GM21367 (cell line): Measurements from ENCODE around the gene OTULIN.

Experiments
- ATAC-seq: cut with Tn5 transposase; IDR thresholded peaks from one replicate; pipeline ENCODE4 v1.9.1; 2021; ENCODE audit not compliant: unreplicated experiment

The OTULIN gene

DNA sequence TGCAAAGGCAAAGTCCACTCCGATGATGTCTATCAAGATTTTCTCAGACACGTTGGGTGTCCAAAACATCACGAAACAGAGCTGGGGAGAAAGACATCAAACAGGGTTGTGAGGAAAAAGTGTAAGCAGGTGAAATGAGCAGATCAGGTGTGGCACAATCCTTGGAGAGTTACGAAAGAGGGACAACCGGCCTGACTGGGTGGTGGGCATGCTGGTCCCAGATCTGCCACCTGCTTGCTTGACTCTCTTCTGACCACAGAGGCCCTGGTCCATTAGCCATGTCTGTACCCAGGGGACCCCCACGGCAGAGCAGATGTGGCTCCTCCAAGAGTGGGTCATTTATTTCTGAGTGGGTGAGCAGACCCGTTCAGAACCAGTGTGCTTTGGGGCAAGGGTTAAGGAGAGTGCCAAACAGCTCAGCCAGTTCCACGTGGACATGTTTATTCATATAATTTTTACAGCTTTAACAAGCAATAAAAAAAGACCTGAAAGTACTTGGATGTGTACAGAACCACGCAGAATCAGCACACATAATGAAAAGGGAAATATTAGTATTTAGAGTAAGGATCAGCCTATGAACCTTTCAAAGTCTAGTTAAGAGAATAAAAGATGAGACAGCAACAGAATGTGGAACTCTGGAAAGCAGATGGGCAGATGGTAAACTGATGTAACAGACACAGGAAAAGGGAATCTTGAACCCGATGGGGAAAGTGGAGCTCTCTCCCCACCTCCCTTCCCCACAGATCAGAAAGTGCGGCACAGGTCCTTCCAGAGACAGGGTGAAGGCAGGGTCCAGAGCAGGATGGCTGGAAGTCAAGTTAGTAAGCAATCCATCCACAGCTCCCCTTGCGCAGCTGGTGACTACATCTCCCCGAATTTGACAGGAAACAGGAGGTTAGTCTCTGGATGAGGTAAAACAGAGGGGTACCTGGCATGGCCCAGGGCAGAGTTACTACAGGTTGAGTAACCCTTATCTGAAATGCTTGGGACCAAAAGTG, 52.5 kb downstream of the OTULIN start:
- ATAC-seq = no peak

DNA sequence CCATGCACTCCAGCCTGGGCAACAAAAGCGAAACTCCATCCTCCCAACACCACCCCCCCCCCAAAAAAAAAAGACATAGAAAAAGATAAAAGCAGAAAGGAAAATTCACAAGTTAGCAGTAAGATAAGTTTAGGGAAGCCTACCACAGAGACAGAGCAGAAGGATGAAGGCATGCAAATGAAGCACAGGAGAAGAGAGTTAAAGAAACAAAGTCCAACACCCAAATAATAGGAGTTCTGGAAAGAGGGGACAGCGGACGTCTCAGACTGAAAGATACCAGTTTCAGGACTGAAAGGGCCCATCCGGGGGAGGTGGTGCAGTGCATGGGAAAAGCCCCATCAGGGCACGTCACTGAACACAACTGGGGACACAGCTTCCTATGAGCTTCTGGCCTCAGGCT, 54.3 kb downstream of the OTULIN start:
- no peak for ATAC-seq

DNA sequence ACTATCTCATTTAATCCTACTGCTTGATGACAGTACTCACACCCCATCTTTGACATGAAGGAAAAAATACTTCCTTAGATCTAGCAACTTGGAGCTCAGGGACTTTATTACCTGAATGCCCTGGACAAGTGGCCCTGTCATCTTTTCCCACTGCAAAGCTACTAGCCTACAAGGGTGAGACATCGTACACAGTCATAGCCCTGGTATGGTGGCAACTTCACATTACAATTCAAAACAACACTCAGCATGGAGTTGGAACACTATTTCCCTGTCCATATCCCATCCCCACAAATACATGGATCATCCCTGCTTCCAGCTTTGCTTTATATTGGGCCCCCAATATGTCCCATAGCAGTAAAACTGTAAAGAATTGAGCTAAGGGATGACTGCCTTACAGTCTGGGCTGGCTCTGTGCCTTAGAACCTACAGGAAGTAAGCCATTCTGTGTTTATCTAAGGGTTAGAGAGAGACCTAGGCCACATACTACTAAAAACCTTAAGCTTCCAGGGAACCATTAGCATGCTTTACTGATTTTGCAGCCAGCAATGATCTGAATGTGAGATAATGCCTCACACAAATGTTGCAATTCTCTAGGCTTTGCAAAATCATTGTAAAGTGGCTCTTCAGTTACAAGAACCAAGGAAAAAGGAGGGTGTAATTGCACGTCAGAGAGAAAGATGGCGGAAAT, 55.9 kb downstream of the OTULIN start:
- no peak for ATAC-seq

DNA sequence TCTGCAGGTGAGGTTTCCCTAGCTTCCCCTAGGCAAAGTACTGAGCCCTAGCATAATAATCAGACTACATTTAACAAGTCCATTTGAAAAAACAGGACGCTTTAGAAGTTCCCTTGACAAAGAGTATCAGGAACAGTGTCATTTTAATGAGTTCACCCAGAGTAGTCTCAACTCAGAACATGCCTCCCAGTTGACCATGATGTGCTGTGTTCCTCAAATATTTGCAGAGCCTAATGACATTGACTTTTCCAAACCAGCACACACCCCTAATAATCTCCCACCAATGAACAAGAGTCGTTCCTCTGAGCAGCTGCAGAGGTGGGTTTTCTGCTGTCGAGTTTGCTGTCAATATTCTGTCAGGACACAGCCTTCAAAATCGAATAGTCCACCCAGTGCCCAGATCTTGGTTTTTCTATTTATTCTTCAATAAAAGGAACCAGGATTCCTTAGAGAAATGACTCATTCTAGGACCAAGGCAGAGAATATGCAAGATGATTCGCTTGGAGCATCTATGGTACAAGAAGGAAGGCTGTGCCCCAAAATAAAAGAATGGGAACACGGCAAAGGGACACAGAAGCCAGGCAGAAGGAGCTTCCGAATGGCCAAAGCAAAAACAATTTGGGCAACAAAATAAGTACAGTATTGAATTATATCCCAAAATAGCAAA, 57.6 kb downstream of the OTULIN start:
- ATAC-seq = no peak

DNA sequence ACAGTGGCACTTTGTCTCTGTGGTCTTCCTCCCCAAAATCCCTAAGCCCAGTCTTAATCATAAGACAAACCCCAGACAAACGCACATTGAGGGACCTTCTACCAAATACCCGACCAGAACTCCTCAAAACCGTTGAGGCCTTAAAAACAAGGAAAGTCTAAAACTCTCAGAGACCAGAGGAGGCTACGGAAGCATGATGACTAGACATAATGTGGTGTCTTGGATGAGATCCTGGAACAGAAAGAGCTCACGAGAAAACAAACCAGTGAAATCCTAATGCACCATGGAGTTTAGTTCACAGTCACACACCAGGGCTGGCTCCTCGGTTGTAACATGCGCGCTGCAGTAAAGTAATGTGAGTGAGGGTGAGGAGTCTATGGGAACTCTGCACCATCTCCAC, 58.4 kb downstream of the OTULIN start:
- ATAC-seq = no peak

DNA sequence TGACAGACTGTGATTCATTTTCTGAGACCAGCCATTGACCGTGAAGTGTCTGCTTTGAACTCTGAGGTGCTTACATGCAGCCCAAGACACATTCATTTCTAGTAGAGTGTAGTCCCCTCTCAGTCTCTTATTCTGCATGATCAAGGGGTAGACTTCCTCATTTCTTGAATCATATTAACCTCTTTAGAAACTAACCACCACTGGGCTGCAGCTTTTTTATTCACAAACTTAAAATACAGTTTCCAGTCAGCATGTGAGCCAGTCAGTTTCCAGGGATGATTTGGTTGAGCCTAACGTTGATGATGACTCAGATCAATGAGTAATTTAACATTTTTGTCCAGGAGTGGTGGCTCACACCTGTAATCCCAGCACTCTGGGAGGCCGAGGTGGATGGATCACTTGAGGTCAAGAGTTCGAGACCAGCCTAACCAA, 59.2 kb downstream of the OTULIN start:
- no peak for ATAC-seq

DNA sequence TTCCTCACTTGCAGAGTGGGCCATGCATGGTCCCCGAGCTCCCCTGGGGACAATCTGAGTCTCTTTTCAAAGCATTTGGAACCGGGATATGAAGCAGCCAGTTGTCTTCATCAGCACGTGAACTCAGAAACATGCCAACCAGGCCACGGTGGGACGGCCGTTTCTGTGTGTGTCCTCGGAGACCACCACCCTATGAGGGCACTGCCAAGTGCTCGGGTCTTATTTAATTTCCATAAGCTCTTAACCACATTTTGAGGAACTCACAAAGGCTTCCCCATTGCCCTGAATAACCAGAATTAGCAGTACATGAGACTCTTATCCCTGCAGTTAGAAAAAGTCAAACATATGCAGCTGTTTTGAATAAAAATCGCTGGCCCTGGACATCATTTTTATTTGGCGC, 60.1 kb downstream of the OTULIN start:
- no peak for ATAC-seq

DNA sequence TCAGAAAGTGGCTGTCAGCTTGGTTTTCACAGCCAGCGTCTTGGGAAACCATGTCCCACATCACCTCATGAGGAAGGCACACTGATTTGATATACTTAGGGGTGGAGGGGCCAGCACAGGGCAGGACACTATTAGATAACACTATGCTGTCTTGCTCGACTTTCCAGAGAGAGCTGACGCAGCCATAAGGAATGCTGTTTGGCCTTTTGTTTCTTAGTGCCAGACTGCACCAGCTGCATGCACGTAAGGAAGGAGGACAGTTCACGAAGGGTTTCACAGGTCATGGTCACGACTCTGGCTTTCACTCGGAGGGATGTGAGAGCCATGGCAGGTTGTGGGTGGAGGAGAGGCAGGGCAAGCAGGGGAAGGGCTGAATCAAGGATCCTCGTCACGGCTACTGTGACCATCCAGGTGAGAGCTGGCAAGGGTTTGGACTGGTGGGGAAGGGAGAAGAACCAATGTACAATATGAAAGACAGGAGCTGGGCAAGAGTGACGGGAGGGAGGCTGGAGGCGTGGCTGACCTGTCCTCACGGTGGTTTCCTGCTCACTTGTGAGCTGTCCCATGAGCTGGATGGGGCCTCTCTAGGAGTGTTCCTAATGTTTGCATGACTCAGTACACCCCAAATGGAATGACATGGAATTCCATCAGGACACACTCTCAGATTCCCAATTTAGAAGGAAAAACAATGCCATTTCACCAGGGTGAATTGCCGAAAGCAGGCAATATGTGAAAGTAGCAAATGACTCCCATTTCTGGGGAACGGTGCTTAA, 61.7 kb downstream of the OTULIN start:
- no peak for ATAC-seq

DNA sequence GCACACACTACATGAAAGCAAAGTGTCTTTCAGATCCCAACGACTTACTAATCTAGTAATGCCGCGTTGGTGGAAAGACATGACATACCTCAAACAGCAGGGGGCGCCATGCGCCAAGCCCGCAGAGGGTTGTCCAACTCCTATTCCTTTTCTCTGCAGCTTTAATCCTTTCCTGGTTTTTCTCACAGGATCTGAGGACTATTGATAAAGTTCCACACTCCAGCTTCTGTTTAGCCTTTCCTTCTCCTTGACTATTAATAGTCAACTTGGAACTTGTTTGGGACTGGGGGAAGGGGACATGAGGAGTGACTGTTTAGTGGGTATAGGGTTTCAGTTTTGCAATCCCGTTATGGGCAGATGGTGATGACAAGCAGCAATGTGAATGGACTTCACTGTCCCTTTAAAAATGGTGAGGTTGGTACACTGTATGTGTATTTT, 62.9 kb downstream of the OTULIN start:
- peak; percentile 64 for ATAC-seq

DNA sequence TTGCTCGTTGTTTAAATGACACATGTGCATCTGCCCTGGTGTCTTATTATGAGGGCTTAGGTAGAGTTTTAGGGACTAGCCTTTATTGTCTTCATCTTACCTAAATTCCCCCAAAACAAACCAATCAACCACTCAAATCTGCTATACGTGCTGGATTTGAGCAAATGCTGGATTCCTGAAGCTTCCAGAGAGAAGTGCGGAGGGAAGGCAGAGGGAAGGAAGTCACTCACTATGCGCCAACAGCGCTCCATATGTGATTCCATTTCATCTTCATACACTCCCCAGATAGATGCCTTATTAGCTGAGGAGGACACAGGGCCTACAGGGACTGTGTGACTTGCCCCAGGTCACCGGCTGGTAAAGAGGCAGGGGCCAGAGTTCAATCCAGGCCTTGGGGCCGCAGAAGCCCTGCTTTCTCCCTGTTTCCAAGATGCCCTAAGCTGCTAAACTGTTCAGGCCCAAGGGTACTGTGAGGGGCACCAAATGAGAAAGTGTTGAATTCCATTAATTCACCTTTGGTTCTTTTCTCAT, 63.5 kb downstream of the OTULIN start:
- ATAC-seq = no peak

DNA sequence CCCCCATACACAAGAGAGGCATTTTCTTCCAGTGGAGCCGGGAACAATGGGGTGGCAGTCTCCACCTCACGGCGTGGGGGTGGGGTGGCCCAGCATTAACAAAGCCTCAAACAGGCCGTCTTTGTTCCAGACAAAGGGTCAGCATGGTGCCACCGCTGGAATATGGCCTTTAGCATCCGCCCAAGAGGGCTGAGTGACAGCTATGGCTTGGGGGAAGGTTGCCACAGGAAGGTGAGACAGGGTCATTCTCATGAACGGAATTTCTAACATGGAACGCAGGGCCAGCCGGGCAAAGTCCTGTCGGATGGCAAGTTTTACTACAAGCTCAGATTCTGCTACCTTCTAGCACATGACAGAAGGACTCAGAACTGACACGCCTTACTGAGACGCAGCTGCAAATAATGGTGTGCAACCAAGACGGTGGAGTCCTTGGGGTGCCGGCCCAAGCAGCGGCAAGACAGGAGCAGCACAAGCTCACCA, 64.0 kb downstream of the OTULIN start:
- ATAC-seq = no peak

DNA sequence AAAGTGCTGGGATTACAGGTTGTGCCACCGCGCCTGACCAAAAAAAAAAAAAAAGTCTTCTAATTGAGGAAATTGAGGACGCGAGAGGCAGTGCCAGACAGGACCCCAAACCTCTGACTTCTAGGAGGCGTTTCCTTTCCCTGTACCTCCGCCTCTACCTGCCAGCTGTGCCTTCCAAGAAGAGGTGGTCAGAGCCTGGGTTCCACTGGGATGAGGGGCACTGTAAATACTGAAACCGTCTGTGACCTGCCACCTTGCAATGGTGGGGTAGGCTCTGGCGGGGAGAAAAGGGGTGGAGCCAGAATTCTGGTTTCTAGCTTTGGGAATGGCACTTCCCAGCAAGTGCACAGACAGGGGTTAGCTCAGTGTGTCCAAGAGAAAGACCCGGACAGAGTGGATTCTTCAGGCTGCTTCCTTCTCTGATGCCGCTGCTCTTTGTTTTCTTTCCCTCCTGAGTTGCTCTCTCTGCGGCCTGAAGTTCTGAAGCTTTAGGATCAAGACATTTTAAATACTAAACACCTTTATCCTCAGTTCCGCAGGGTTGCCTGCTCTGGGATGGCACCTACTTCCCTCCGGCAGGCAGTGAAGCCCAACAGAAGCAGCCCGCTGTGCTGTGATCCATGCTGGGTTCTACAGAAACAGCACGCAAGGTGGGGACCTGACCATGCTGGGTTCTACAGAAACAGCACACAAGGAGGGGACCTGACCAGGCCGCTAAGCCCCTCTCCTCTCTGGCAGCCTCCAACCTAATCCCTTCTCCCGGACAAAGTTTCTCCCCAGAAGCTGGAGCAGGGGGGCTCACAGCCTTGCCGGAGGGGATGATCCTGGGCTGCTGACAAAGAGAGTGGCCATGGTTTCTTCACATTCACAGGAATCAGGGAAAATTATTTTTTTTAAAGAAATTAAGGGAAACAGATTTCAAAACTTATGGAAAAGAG, 65.2 kb downstream of the OTULIN start:
- no peak for ATAC-seq

DNA sequence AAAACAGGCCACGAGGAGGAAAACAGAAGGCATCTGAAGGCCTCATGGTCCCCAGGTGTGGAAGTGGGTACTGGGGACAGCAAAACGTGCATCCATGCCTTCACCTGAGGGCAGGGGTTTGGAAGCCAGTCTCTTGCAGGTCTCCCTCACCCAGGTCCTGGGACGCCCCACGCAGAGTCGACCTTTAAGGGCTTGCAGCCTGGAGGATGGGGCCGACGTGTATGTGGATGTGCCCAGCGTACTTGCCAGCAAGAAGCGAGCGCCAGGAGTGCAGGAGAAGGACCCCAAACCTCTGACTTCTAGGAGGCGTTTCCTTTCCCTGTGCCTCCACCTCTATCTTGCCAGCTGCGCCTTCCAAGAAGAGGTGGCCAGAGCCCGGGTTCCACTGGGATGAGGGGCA, 65.9 kb downstream of the OTULIN start:
- ATAC-seq = no peak

DNA sequence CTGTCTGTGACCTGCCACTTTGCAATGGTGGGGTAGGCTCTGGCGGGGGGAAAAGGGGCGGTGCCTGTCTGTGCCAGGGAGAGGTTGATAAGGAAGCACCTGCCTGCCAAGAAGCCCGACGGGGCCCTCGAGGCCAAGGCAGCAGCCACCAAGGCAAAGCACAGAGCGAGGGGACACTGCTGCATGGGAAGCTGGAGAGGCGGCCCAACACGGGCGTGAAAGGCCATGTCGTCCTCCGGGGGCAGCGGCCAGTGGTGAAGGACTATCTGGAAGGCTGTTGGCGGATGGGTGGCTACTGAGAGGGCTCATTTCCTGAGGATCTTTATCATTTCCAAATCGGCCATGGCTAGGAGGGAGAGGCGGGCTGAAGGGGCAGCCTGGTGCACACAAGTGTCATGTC, 66.4 kb downstream of the OTULIN start:
- ATAC-seq = no peak

DNA sequence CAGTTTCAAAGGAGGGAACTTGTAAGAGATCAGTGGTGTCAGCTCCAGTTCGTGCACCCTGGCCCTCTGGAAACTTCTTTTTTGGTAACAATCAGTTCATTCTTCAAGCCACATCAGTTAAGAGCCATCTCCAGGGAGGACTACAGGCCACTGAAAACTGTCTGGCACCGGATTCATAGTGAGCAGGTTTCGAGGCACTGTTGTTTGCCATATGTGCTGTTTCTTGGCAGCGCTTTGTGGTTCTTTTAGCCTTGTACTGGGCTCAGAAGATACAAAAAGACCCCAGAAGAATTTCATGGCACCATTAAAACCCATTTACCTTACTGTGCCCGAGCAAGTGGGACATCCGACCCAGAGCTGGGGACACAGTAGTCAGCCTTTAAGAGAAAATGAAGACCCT, 68.5 kb downstream of the OTULIN start:
- ATAC-seq = no peak

DNA sequence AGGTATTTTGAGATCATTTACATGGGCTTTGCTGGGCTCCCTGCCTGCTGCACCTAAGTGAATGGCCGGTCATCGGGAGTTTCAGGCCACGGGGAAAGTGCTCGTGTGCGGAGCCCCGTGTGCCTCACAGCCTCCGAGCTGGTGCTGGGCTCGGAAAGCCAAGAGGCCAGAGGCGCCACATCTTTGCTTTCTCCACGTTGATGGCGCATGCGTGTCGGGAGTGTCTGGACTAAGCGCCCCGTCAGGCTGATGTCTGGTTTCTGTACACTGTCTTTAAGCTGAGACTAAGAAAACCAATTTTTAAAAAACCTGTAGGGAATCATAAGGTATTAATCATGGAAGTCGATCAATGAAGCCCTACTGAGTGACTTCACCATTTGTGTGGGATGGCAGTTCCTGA, 69.1 kb downstream of the OTULIN start:
- ATAC-seq = no peak

DNA sequence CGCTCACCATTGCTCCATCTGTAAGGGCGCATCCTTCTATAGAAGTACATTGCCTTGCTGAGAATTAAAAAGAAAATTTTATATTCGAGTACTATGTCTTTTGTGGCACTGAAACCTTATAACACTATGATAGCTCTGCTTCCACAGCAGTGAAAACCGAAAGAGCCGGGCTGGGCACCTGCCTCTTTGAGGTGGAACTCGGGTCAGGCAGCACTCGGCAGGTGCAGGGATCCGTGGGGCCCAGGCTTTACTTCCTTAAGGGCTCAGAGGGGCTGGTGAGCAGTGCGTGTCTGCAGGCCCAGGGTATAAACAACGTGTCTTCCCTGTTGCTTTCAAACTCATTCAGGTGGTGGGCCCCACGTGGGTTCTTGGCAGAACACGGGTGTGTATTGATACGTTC, 69.9 kb downstream of the OTULIN start:
- no peak for ATAC-seq

DNA sequence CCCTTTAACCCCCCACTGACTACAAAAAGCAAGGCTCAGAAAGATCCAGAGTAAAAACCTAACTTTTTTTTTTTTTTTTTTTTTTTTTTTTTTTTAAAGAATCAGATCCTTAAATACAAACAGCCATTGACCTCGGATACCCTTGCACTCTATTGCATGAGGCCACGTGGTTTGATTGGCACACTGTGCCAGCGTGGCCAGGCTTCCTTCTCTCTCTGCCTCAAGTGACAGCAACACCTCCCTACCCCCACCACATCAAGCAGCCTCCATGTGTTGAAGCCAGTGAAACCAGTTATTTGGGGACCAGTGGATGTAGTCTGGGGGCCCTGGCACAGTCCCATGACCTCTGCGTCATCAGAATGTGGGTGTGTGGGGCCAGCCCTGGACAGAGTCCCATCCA, 71.4 kb downstream of the OTULIN start:
- ATAC-seq = no peak

DNA sequence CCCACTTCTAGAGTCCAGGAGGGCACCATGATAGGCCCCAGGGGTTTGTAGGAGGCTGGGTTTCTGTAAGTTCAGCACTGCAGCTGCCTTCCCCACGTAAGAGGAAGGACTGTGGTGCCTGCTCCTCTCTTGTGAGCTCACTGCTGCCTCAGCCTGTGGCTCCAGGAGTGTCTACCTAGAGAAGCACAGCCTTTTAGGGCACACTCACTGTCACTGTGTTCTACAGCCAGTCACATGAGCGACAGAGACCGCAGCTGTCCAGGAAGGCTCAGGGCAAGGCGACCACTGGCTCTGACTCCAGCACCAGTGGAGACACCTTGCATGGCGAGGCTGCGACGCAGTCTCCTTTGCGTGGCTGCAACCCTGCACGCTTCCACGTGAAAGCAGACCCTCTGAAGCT, 72.8 kb downstream of the OTULIN start:
- ATAC-seq = no peak
